IMR-90 (cell line): ENCODE data around the gene TFEB. TPM values are rescaled to one million over a fixed set of nuclear protein-coding genes. Genes with fewer than 3 reads are reported as not detected.
A peak's percentile ranks its signal among the peaks of the same experiment; 100 is the strongest.

Experiments
- ATAC-seq: fragments of 200-7000 bp; cut with Tn5 transposase; 2 replicates; pipeline ENCODE4 v1.9.1; 2020; ENCODE audit warnings: low read depth, mild to moderate bottlenecking, moderate library complexity
- BruUV-seq: library from RNA; stranded (reverse); fragments of 400-500 nt; replicated peaks from 2 replicates; lab custom pipeline; 2021; lab: Mats Ljungman, UMichigan
- CTCF ChIA-PET: fragments of 300-600 bp; formaldehyde crosslinking; extraction: SDS; loops from one replicate; lab custom pipeline; 2021; ENCODE audit warnings: antibody characterized with exemption; lab: Yijun Ruan, JAX
- POLR2A ChIA-PET: fragments of 300-600 bp; sonication (Branson Sonifier 250); formaldehyde crosslinking; loops from one replicate; lab custom pipeline; 2022; ENCODE audit warnings: antibody characterized with exemption; ENCODE audit not compliant: unreplicated experiment; lab: Charles Lee
- DNase-seq: peaks from one replicate; pipeline ENCODE4 v3.0.0; 2013
- H2AFZ ChIP-seq: replicated peaks from 2 replicates; pipeline ENCODE3; 2013; ENCODE audit warnings: low read length, mild to moderate bottlenecking; ENCODE audit not compliant: poor library complexity
- H2AK5ac ChIP-seq: 2 replicates; pipeline ENCODE4 v1.6.1; 2013; ENCODE audit warnings: low read depth, low read length, inconsistent platforms
- H2AK9ac ChIP-seq: replicated peaks from 2 replicates; pipeline ENCODE3; 2013; ENCODE audit warnings: mild to moderate bottlenecking, low read depth, low read length, moderate library complexity; ENCODE audit not compliant: poor library complexity
- H2BK120ac ChIP-seq: 2 replicates; pipeline ENCODE4 v1.6.1; 2013; ENCODE audit warnings: low read depth, low read length, inconsistent platforms
- H2BK15ac ChIP-seq: 3 replicates; pipeline ENCODE4 v1.6.1; 2013; ENCODE audit warnings: low read depth, low read length, inconsistent platforms
- H2BK20ac ChIP-seq: 2 replicates; pipeline ENCODE4 v1.6.1; 2013; ENCODE audit warnings: low read depth, mild to moderate bottlenecking, inconsistent platforms, low read length, moderate library complexity
- H2BK5ac ChIP-seq: 2 replicates; pipeline ENCODE4 v1.6.1; 2013; ENCODE audit warnings: mild to moderate bottlenecking, low read depth, low read length, inconsistent platforms; ENCODE audit not compliant: poor library complexity, severe bottlenecking
- H3K14ac ChIP-seq: replicated peaks from 2 replicates; pipeline ENCODE4 v1.6.1; 2013; ENCODE audit warnings: low read depth, low read length, inconsistent platforms
- H3K18ac ChIP-seq: 2 replicates; pipeline ENCODE4 v1.6.1; 2013; ENCODE audit warnings: low read depth, low read length, control low read depth
- H3K23ac ChIP-seq: 2 replicates; pipeline ENCODE4 v1.6.1; 2013; ENCODE audit warnings: low read depth, low read length, inconsistent platforms
- H3K27ac ChIP-seq: 2 replicates; pipeline ENCODE4 v1.5.1; 2013; ENCODE audit warnings: mild to moderate bottlenecking, control low read depth, low read length; ENCODE audit not compliant: insufficient read depth
- H3K27me3 ChIP-seq: 2 replicates; pipeline ENCODE4 v1.6.1; 2013; ENCODE audit warnings: low read length; ENCODE audit not compliant: control insufficient read depth, insufficient read depth
- H3K36me3 ChIP-seq: 2 replicates; pipeline ENCODE4 v1.6.1; 2013; ENCODE audit warnings: low read length, mixed read lengths; ENCODE audit not compliant: control insufficient read depth, insufficient read depth
- H3K4ac ChIP-seq: 2 replicates; pipeline ENCODE4 v1.6.1; 2013; ENCODE audit warnings: low read depth, low read length, inconsistent platforms
- H3K4me1 ChIP-seq: 2 replicates; pipeline ENCODE4 v1.6.1; 2013; ENCODE audit warnings: low read length, mixed read lengths; ENCODE audit not compliant: control insufficient read depth, insufficient read depth
- H3K4me2 ChIP-seq: 2 replicates; pipeline ENCODE4 v1.6.1; 2013; ENCODE audit warnings: low read depth, mild to moderate bottlenecking, control low read depth, low read length, moderate library complexity
- H3K4me3 ChIP-seq: 2 replicates; pipeline ENCODE4 v1.5.1; 2013; ENCODE audit warnings: low read depth, mild to moderate bottlenecking, control low read depth, low read length, moderate library complexity; ENCODE audit not compliant: insufficient read depth
- H3K56ac ChIP-seq: 2 replicates; pipeline ENCODE4 v1.6.1; 2013; ENCODE audit warnings: low read length, inconsistent platforms; ENCODE audit not compliant: insufficient read depth; ENCODE audit errors: extremely low read depth
- H3K79me1 ChIP-seq, 2 experiments: 2 replicates each; pipeline ENCODE4 v1.6.1; 2013; ENCODE audit warnings: low read length in 2 of 2, inconsistent platforms in 1 of 2, low read depth in 1 of 2
- H3K9ac ChIP-seq: 2 replicates; pipeline ENCODE4 v1.6.1; 2013; ENCODE audit warnings: low read depth, low read length, control low read depth
- H3K9me1 ChIP-seq: 2 replicates; pipeline ENCODE4 v1.6.1; 2013; ENCODE audit warnings: low read length, inconsistent platforms; ENCODE audit not compliant: insufficient read depth
- H3K9me3 ChIP-seq: 2 replicates; pipeline ENCODE4 v1.6.1; 2013; ENCODE audit warnings: low read length; ENCODE audit not compliant: control insufficient read depth, insufficient read depth
- H4K20me1 ChIP-seq: 2 replicates; pipeline ENCODE4 v1.6.1; 2013; ENCODE audit warnings: low read length, inconsistent platforms; ENCODE audit not compliant: insufficient read depth
- H4K5ac ChIP-seq: 2 replicates; pipeline ENCODE4 v1.6.1; 2013; ENCODE audit warnings: mild to moderate bottlenecking, low read depth, low read length, control low read depth
- H4K8ac ChIP-seq, 2 experiments: 2 replicates each; pipeline ENCODE4 v1.6.1; 2013; ENCODE audit warnings: low read depth in 2 of 2, low read length in 2 of 2, control low read depth in 1 of 2, inconsistent platforms in 1 of 2
- H4K91ac ChIP-seq: 2 replicates; pipeline ENCODE4 v1.6.1; 2013; ENCODE audit warnings: low read depth, low read length, inconsistent platforms; ENCODE audit not compliant: insufficient read depth
- NFE2L2 ChIP-seq: fragments of 150-350 bp; IDR thresholded peaks from 2 replicates; pipeline ENCODE4 v1.6.1; 2016; ENCODE audit warnings: low read depth, mild to moderate bottlenecking, low read length
- POLR2A ChIP-seq: IDR thresholded peaks from 2 replicates; pipeline ENCODE4 v1.6.1; 2012; ENCODE audit warnings: mild to moderate bottlenecking, low read depth, low read length
- RCOR1 ChIP-seq: IDR thresholded peaks from 2 replicates; pipeline ENCODE4 v1.6.1; 2012; ENCODE audit warnings: mild to moderate bottlenecking, low read length, improper control_type of control experiment; ENCODE audit not compliant: insufficient replicate concordance
- RFX5 ChIP-seq: IDR thresholded peaks from 2 replicates; pipeline ENCODE4 v1.8.0; 2012; ENCODE audit warnings: low read depth, mild to moderate bottlenecking, low read length, moderate library complexity
- USF2 ChIP-seq: fragments of 150-350 bp; IDR thresholded peaks from 2 replicates; pipeline ENCODE4 v1.6.1; 2017; ENCODE audit warnings: mild to moderate bottlenecking, antibody characterized with exemption, low read length, low read depth
- WGBS, 2 experiments: methylation state at CpG; one replicate each; pipeline versions ENCODE4 v1.1.5 to v1.1.7; 2013; ENCODE audit warnings: missing lambda C conversion rate in 2 of 2; ENCODE audit not compliant: insufficient read length in 1 of 2; ENCODE audit errors: extremely low coverage in 2 of 2; 5-methylcytosine and 5-hydroxymethylcytosine counted together
- dilution Hi-C: fragments of 300-500 bp; cut with HindIII; formaldehyde crosslinking; loops from one replicate; pipeline ENCODE4 v1.14.3; 2018; ENCODE audit warnings: low sequenced_read_pairs; ENCODE audit not compliant: unreplicated experiment
- in situ Hi-C: fragments of 300-500 bp; cut with MboI; formaldehyde crosslinking; loops from 3 replicates; pipeline ENCODE4 v1.14.3; 2019; ENCODE audit warnings: low sequenced_read_pairs, inconsistent platforms, mixed read lengths
- intact Hi-C: fragments of 100-400 bp; cut with micrococcal nuclease; formaldehyde crosslinking; loops from 2 replicates; pipeline ENCODE4 v1.10.0; 2022
- polyA plus RNA-seq, 3 experiments: library from polyadenylated mRNA; depleted of rRNA; stranded (reverse); fragments of >200 nt; gene quantifications; 2 replicates each; pipeline ENCODE4 v1.2.3, GENCODE V29; 2012; ENCODE audit warnings: low replicate concordance in 1 of 3
- total RNA-seq: library from RNA; depleted of rRNA; stranded (reverse); fragments of >200 nt; gene quantifications from 2 replicates; pipeline ENCODE4 v1.2.3, GENCODE V29; 2012

Gene TFEB
- total and polyA plus RNA-seq, 2 of the 4 experiments (the other 2 are of a cell fraction), result 4.5 to 4.9 TPM

- no peak for TF ChIP-seq RFX5
These were observed 40.4 kb downstream of the TFEB start (continued) for GRCh38 chr6:41694815-41695526.

GRCh38 chr6:41693281-41694240 lies 41.8 kb downstream of the TFEB start:
- ChIA-PET CTCF (no interaction called here), POLR2A (no interaction called here)
- BruUV-seq, result no TSS peak
- no peak for TF ChIP-seq POLR2A
- TF ChIP-seq USF2, result no peak
- TF ChIP-seq RCOR1, result no peak
- TF ChIP-seq NFE2L2, result no peak
- ATAC-seq, result no peak
- Histone ChIP-seq H2AFZ (no peak overlapping the region), H3K4ac (no peak overlapping the region), H2BK15ac (no peak overlapping the region), H2AK9ac (no peak overlapping the region), H2BK5ac (no peak overlapping the region), H3K9me1 (0 out of 2 replicates have a peak, but pooled peaks cover 2% of the 10 kb centered on the region), H2BK120ac (no peak overlapping the region), H3K9ac (no peak overlapping the region), H3K9me3 (no peaks in the 10 kb centered on the region), H2AK5ac (peak overlapping the region; percentile 39; the same call in 1 of the 2 replicates), H4K20me1 (no peaks in the 10 kb centered on the region; the same call in 1 of the 2 replicates), H3K18ac (no peak overlapping the region), H3K23ac (no peak overlapping the region), H3K36me3 (no peaks in the 10 kb centered on the region), H3K27ac (no peak overlapping the region), H3K14ac (no peak overlapping the region), H2BK20ac (no peak overlapping the region), H4K5ac (no peak overlapping the region), H3K4me1 (peaks cover 13% of the 10 kb centered on the region), H3K4me2 (no peak overlapping the region), H3K79me1 (no peaks in the 10 kb centered on the region), H3K56ac (no peak overlapping the region), H4K91ac (no peak overlapping the region), H3K4me3 (no peak overlapping the region), H4K8ac (no peak overlapping the region), H3K27me3 (no peaks in the 10 kb centered on the region; the same call in 1 of the 2 replicates)
- DNase-seq, result no peak
- in situ Hi-C loops, result no loop called here
- intact Hi-C loops, result no loop called here
- dilution Hi-C loops, result no loop called here
- WGBS, 2 experiments, result 88% methylated on average over 3 of the region's 10 CpGs; no CpG with 5 or more reads in 1 of the 2 experiments
